NCI-H526 (cell line): ENCODE data around the gene NCAPH2.

ENCODE experiments used
- DNase-seq, 2 experiments: peaks; one replicate each; lab custom pipeline; 2025; lab: John Stamatoyannopoulos, UW

Gene NCAPH2

DNA sequence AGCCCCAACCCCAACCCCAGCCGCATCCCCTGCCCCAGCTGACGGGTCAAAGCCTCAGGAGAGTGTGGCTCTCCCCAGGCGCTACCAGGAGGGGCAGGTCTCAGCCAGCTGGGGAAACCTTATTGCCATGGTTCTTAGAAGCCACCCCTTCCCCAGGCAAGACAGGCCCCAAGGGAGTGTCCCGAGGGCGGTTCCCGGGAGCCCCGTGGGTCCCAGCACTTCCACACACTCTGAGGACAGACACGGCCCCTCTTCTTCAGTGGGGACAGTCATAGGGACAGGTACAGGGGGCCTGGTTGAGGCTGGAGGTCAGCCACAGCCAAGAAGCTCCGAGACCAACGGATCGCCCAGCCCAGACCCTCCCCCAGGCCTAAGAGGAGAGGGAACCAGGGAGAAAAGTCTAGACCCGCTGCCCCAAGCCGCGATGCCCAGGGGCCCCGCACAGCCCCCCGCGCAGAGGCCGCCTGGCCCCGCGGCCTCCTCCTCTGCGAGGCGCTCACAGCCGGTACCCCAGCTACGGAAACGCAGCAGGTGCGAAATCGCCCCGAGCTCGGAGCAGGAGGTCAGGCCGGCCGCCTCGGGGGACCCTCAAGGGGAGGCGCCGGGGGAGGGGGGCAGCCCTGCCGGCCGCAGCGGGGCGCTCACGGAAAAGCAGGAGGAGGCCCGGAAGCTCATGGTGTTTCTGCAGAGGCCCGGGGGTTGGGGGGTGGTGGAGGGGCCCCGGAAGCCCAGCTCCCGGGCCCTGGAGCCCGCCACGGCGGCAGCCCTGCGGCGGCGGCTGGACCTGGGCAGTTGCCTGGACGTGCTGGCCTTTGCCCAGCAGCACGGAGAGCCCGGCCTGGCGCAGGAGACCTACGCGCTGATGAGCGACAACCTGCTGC lies 40.3 kb downstream of the NCAPH2 start:
- no peak for DNase-seq

DNA sequence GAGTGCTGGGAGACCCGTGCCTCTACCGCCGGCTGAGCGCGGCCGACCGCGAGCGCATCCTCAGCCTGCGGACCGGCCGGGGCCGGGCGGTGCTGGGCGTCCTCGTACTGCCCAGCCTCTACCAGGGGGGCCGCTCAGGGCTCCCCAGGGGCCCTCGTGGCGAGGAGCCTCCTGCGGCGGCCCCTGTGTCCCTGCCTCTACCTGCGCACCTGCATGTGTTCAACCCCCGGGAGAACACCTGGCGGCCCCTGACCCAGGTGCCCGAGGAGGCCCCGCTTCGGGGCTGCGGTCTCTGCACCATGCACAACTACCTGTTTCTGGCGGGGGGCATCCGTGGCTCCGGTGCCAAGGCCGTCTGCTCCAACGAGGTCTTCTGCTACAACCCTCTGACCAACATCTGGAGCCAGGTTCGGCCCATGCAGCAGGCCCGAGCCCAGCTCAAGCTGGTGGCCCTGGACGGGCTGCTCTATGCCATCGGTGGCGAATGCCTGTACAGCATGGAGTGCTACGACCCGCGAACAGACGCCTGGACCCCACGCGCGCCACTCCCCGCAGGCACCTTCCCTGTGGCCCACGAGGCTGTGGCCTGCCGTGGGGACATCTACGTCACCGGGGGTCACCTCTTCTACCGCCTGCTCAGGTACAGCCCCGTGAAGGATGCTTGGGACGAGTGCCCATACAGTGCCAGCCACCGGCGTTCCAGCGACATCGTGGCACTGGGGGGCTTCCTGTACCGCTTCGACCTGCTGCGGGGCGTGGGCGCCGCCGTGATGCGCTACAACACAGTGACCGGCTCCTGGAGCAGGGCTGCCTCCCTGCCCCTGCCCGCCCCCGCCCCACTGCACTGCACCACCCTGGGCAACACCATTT lies 41.1 kb downstream of the NCAPH2 start:
- DNase-seq = no peak

DNA sequence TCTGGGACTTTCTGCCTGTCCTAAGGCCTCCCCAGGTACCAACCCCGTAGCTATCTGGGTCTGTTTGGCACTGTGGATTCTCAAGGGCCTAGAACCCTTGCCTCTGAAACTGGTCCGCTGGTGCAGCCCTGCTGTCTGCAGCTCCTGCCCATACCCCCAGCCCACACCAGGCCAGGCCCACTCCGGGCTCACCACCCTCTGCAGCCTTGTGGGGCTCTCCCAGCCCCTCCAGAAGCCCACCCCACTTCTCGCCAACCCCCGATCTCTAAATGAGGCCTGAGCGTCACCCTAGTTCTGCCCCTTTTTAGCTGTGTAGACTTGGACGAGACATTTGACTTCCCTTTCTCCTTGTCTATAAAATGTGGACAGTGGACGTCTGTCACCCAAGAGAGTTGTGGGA lies 42.4 kb downstream of the NCAPH2 start:
- DNase-seq = no peak

DNA sequence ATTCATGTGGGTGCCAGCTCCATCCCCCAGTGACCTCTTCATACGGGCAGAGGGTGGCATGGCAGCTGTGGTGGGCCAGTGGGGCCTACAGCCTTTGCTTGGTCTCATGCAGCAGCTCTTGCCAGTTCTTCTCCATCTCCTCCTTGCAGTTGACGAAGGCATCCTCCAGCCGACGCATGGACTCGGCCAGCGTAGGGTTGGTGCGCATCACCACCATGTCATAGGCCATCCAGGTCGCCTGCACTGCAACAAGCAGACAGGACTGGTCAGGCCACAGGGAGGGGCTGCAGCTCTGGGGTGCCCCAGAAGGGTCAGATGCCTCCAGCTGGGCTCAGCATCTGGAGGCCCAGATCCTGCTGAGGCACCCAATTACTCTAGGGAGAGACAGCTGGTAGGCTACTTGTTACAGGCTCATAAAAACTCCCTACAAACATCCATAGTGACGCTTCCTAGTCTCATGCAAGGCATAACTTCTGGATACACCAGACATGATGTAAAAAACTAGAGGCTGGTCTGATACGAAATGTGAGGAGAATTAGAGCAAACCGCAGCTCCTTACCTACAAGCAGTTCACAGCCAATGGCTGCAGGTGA lies 43.2 kb downstream of the NCAPH2 start:
- DNase-seq = no peak

DNA sequence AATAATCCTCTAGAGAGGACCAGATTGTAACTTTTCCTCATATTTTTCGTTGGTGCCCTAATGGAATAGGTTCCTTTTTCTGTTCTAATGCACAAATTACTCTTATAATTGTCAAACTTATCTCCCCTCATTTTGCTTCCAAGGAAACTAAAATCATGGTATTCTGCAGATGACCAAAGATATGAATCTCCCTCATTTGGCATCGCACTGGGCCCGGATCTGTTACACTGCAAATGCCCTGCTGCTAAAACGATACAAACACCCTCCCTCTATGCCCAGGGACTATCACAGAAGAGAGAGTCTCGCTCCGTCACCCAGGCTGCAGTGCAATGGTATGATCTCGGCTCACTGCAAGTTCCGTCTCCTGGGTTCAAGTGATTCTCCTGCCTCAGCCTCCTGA lies 45.3 kb downstream of the NCAPH2 start:
- no peak for DNase-seq

DNA sequence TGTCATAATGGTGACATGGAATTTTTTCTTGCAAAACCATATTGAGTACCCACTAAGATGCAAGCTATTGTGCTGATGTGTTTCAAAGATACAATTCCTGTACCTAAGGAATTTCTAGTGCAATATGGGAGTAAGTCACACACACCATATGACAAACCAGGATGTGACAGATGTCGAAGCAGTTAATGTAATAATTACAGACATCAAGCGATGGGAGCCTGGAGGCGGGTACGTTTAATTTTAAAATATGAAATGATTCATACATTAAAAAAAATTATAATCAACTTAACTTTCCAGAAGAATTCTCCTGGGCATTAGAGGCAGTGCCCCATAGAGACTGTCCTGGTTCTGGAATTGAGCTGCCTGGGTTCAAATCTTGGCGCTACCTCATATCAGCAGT lies 48.7 kb downstream of the NCAPH2 start:
- DNase-seq = no peak

DNA sequence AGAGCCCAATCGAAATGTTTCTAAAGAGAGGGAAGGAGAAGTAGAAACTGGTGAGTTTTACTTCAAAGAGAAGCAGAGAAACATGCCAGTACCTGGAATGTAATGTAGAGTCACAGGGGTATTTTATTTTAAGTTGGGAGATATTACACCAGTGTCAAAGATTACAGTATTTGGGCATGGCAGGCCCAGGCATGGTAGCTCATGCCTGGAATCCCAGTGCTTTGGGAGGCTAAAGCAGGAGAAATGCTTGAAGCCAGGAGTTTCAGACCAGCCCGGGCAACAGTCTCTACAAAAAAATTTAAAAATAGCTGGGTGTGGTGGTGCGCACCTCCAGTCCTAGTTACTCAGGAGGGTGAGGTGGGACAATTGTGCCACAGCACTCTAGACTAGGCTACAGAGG lies 52.0 kb downstream of the NCAPH2 start:
- DNase-seq = no peak

DNA sequence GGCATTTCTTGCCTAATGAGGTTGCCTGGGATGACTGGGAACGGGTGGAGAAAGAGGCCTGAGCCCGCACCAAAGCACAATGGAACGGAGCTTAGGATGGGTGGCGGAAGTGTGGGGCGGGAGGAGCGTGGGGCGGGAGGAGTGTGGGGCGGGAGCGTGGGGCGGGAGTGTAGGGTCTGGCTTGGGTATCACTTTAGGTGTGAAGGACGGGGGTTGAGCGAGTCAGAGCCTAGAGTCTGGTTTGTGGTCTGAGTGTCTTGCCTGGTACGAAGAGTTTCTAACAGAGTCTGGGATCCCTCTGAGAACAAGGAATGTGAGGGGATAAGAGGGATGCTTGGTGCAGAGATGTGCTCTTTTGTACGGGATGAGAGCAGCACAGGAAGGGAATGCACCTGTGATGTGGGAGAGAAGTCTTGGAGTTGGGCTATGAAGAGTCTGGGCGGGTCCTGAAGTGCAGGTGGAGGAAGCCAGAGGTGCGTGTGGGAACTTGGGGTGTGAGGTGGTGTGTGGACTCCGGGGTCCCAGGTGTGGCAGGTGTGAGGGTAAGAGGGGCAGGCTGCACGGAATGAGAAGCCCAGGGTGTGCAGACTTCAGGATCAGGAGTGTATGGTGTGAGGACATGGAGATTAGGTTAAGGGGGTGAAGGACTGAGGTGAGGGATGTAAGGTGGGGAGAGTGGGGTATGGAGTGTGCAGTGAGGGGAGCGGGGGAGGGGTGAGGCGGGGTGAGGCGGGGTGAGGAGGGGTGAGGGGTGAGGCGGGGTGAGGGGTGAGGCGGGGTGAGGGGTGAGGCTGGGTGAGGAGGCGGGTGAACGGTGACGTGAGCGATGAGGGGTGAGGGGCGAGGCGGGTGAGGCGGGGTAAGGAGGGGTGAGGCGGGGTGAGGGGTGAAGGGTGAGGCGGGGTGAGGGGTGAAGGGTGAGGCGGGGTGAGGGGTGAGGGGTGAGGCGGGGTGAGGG lies 53.7 kb downstream of the NCAPH2 start:
- DNase-seq = no peak

DNA sequence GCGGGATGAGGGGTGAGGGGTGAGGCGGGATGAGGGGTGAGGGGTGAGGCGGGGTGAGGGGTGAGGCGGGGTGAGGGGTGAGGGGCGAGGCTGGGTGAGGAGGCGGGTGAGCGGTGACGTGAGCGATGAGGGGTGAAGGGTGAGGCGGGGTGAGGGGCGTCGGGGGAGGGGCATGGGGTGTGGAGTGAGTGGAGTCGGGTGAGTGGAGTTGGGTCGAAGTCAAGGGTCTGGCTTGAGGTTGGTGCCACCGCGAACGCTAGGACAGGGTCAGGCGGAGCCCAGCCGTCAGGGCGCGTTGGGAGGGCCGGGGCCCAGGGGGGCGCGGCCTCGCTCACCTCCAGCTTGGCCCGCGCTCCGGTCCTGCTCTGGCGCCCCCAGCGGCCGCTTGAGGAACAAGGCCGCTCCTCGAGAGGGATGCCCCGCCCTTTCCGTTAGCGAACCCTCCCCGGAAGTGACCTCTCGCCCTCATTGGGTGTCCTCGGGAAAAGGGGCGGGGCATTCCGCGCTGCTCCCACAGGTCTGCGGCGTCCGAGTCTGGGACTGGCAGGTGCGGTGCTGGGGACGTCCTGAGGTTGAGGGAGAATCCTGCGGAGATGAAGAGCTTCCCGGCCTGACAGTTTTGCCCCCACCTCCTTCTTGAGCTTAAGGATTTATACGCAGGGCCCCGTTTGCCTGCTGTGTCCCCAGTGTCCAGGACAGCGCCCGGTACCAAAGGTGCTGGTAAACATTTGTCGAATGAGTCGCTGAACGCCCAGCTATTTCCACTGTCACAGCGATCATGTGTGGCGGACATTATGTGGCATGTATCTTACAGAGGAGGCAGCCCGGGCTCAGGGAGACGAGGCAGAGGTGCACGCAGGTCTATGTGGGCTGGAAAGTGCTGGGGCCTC lies 54.7 kb downstream of the NCAPH2 start, which contains the start of gene SYCE3:
Gene SYCE3 (minus strand): TSS at position 397 of the 890 bp plus-strand sequence. CDS start 6,514 bp downstream, outside the sequence.
- peak; percentile 87 to 97 for DNase-seq

DNA sequence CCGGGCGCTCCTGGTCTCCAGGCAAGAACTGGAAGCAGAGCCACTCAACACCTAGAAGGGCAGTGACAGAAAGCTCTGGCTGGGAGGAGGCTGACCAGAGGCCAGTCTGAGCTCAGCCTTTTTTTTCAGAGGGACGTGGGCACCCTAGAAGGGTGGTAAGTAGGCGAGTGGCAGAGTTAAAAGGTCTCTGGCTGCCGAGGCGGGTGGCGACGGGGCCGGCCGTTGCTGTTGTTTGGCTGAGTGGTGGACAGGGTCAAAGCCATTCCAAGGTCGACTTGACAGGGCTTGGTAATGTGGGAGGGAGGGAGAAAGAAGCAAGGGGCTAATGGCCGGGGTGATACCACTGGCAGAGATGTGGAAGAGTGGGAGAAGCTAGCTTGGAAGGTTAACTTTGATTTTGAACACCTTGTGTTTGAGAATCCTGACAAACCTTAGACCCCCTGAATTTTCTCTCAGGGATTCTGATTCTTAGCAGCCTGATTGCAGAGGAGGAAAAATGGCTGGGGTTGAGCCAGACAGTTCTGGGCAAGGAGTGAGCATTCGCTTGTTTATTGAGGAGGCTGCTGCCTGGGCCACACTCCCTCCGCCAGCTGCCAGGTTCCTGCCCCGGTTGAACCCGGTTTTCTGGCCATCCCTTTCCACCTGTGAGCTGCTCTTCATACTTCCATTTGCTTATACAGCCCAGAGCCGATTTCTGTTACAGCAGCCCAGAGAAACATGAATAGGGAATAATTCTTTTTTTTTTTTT lies 55.6 kb downstream of the NCAPH2 start:
- DNase-seq = no peak

DNA sequence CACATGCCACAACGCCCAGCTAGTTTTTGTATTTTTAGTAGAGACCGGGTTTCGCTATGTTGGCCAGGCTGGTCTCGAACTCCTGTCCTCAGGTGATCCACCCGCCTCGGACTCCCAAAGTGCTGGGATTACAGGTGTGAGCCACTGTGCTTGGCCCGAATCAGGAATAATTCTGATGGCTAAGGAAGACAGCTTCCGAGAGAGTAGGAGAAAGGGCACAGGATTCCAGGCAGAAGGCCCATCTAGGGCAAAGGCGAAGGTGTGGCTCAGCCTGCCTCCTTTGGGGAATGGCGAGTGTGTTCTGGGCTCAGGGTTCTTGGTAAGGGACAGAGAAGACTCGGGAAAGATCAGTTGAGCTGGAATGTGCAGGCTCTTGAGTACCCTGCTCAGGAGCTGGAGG lies 56.3 kb downstream of the NCAPH2 start:
- no peak for DNase-seq

DNA sequence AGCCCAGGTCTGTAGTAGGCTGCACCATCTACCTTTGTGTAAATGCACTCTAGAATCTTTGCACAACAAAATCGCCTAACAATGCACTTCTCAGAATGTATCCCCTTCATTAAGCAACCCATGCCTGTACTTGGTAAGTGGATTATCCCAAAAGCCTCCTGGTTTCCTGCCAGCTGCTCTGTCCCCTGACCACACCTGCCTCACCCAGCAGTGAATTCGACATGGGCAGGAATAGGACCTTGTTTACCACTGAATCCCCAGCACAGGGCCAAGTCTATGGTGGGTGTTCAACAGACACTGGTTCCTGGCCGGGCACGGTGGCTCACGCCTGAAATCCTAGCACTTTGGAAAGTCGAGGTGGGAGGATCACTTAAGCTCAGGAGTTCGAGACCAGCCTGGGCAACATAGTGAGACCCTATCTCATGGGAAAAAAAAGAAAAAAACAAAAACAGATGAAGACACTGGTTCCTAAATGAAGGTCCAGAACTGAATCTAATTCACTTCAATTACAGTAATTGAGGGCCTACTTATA lies 59.8 kb downstream of the NCAPH2 start:
- no peak for DNase-seq

DNA sequence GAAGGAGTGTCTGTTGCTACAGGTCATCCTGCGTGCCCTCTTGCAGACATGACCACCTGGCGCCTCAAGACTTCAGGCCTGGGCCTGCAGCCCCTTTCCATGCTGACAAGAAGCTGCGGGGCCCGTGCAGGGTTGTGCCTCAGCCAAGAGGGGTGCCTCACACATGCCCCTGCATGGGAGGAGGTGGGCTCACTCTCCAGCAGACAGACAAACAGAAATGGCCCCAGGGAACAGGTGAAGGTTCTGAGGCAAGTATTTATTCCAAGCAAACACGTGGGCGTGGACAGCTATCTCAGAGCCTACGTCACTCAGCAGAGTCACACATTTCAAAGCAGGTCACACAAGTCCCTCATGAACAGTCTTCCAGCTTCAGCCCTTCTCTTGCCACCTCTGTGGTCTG lies 60.6 kb downstream of the NCAPH2 start:
- DNase-seq = no peak

DNA sequence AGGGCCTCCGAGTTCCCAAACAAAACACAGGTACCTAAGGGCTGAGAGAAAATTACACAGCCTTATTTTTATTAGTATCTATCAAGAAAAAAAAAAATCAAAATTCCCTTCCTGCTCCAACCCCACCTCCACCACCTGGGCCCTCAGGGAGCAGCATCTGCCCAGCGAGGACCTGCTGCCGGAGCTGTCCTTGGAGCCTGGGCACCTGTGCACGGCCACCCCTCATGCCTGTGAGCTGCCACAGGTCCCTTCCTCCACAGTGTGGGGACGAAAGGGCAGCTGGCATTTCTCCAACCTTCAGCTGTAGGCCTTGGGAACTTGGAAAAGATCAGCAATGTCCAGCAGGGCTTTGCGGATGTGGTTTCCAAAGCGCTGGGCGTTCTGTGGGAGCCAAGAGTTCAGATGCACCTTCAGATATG lies 61.0 kb downstream of the NCAPH2 start:
- DNase-seq = no peak

DNA sequence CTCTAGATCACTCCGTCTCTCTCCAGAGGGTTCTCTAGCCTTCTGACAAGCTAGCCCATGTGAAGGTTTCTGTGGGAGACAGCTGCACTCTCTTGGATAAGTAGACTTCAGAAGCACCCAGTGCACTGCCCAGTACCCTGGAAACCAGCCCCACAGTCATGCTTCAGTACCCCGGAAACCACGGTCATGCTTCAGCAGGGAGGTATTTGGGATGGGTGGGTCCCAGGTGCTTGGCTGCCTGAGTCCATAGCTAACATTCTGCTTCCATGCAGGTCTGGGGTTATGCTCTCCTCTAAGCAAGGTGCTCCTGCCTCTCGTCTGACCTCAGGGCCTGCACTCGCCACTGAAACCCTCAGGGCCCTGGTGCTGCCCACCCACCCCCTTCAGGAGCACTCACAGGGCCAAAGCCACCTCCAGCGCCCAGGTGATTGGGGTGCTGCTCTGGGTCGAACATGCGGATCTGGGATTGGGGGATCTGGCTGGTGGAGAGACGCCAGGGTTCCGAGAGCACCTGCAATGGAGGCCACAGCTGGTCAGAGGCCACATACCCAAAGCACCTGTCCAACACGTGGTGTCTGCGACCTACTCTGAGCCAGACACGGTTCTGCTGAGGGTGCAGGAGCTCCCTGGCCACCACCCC lies 62.0 kb downstream of the NCAPH2 start:
- DNase-seq = peak in 1 of 2 experiments; percentile 35

DNA sequence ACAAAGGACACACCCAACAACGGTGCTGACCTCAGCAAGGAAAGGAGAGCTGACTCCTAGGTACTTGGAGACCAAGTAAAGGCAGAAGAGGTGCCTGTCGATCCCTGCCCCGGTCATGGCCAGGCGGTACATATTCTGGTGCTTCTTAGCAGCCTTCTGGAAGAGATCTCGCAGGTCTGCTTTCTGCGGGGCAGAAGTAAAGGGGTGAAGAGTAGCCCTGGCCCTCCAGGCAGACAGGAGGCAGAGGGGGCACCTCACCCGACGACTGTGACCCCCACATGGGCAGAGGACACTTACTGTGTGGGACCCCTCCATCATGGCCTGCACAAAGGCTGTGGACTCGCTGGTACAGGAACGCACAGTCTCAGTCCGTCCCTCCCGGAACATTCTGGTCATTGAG lies 62.8 kb downstream of the NCAPH2 start:
- DNase-seq = no peak

DNA sequence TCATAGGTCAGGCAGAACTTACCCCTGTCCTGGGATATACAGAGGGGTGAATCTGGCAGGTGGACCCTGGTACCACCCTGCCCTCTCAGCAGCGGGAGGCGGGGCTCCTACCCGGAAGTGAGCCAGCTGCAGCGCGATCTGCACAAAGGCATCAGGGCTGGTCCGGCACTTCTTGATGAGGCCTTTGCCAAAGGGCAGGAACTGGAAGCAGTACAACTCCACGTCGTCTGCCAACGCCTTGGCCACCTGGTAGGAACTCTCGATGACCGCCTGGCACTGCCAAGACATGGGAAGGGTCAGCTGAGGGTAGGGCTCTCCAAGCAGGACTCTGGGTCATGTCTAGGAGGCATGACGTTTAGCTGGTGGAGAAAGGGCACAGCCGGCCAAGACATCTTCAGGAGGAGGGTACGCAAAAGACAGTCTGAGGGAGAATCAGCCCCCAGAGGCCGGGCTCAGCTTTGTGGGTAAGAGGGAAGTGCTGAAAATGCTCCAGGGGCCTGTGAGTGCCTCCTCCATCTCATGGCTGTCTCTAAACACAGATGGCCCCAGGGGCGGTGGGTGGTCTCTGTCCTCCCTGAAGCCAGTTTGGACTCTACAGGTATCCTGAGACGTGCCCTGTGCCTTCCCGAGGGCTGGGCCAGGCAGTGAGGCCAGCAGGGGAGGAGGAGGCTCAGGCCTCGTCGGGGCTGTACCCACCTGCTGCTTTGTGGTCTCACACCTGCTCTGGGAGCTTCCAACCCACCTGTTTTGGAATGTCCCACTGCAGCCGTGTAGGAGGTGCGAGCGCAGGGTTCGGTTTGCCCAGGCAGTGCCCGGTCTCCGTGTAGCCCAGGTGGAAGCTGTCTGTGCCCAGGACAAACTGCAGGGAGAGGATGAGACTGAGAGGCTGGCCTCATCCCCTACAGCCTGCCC lies 63.5 kb downstream of the NCAPH2 start:
- DNase-seq = no peak

DNA sequence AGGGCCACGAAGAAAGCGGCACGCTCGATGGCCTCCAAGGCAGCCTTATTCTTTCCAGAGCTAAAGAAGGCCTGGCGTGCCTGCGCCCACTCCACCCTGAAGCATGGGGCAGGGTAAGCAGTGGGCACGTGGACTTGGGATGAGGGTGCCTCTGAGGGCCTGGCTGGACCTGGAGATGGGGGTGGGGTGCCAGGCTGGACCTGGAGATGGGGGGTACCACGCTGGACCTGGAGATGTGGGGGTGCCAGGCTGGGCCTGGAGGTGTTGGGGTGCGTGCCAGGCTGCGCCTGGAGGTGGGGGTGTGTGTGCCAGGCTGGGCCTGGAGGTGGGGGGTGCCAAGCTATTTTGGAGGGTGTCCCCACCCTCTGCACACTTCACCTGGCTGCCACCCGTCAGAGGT lies 64.9 kb downstream of the NCAPH2 start:
- DNase-seq = no peak
